Skeletal muscle tissue (tissue), 4 donors: ENCODE results near the gene MAD1L1. TPM values are rescaled to one million over a fixed set of nuclear protein-coding genes. Genes with fewer than 3 reads are reported as not detected.

Experiments
- H3K27ac ChIP-seq: one replicate; pipeline ENCODE4 v1.7.0; 2013; ENCODE audit warnings: mild to moderate bottlenecking, low read depth, low read length, inconsistent platforms
- H3K27me3 ChIP-seq, 3 donors: one replicate each; pipeline ENCODE4 v1.7.0; 2013; ENCODE audit warnings: low read length in 3 of 3; ENCODE audit not compliant: control insufficient read depth in 3 of 3, insufficient read depth in 3 of 3
- H3K36me3 ChIP-seq, 3 donors: one replicate each; pipeline ENCODE4 v1.7.0; 2013; ENCODE audit warnings: low read length in 3 of 3; ENCODE audit not compliant: control insufficient read depth in 3 of 3, insufficient read depth in 3 of 3
- H3K4me1 ChIP-seq, 3 donors: one replicate each; pipeline ENCODE4 v1.7.0; 2013; ENCODE audit warnings: low read length in 3 of 3, mild to moderate bottlenecking in 3 of 3; ENCODE audit not compliant: control insufficient read depth in 3 of 3, insufficient read depth in 3 of 3
- H3K4me3 ChIP-seq, 3 donors: one replicate each; pipeline ENCODE4 v1.7.0; 2013; ENCODE audit warnings: low read length in 3 of 3
- H3K9ac ChIP-seq, 3 donors: one replicate each; pipeline ENCODE4 v1.7.0; 2013; ENCODE audit warnings: low read length in 3 of 3, mild to moderate bottlenecking in 3 of 3, moderate library complexity in 2 of 3, low read depth in 1 of 3
- H3K9me3 ChIP-seq, 3 donors: one replicate each; pipeline ENCODE4 v1.7.0; 2013; ENCODE audit warnings: low read length in 3 of 3; ENCODE audit not compliant: control insufficient read depth in 3 of 3
- total RNA-seq: library from RNA; depleted of rRNA; stranded (reverse); fragments of >200 nt; gene quantifications from one replicate; pipeline ENCODE4 v1.2.3, GENCODE V29; 2014
- donor health status: Osteomylitis.

The MAD1L1 gene
- total RNA-seq, 1 donor from 2014 or later: 42.3 TPM

DNA sequence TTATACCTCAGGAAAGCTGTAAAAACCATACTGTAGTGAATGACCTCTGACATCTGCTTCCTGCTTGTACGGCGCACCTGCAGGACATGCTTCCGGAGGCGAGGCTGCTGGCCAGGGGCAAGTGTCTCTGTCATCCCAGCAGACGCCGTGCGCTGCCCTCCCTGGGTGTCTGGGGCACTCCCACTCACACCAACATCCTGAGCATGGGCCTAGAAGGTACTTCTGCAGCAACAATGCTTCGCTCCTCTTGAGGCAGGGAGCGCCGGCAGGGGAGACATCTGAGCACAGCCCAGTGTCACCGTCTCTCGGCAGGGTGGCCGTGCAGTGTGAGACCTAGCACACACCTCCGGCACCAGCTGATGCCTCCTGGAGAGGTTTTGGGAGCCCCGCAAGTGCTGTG is 269.2 kb downstream of the MAD1L1 start:
- no peaks in the 10 kb centered on the region for H3K27me3 ChIP-seq
- H3K9ac ChIP-seq: no peak overlapping the region
- H3K27ac ChIP-seq: no peak overlapping the region
- peaks cover 6 to 10% (median 6%) of the 10 kb centered on the region in 3 donors for H3K36me3 ChIP-seq
- peaks cover 0 to 5% (median 0%) of the 10 kb centered on the region in 3 donors for H3K9me3 ChIP-seq
- H3K4me1 ChIP-seq: peaks cover 0 to 8% (median 3%) of the 10 kb centered on the region in 3 donors
- H3K4me3 ChIP-seq: no peak overlapping the region

DNA sequence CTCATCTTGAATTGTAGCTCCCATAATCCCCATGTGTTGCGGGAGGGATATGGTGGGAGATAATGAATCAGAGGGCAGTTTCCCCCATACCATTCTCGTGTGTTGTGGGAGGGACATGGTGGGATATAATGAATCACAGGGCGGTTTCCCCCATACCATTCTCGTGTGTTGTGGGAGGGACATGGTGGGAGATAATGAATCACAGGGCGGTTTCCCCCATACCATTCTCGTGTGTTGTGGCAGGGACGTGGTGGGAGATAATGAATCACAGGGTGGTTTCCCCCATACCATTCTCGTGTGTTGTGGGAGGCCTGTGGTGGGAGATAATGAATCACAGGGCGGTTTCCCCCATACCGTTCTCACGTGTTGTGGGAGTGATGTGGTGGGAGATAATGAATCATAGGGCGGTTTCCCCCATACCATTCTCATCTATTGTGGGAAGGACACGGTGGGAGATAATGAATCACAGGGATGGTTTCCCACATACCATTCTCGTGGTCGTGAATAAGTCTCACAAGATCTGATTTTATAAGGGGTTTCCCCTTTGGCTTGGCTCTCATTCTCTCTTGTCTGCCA is 271.0 kb downstream of the MAD1L1 start:
- H3K27ac ChIP-seq: no peak overlapping the region
- H3K27me3 ChIP-seq: no peaks in the 10 kb centered on the region
- peaks cover 0 to 4% (median 1%) of the 10 kb centered on the region in 3 donors for H3K36me3 ChIP-seq
- H3K4me3 ChIP-seq: no peak overlapping the region
- H3K4me1 ChIP-seq: peaks cover 0 to 8% (median 3%) of the 10 kb centered on the region in 3 donors
- H3K9me3 ChIP-seq: no peaks in the 10 kb centered on the region
- H3K9ac ChIP-seq: no peak overlapping the region

DNA sequence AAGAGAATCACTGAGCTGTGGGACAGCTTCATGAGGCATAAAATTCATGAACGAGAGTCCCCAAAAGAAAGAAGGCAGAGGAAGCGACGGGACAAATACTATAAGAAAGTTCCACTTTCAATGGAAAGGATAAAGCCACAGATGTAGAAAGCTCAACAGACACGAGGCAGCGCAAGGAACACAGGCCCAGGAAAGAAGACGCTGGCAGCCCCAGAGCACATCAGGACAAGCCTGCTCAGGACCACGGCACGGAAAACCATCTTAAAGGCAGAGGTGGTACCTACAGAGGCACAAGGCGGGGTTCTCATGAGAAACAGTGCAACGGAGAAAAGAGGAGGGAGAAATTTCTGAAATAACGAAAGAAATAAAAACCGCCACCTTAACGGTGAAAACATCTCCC is 273.4 kb downstream of the MAD1L1 start:
- Histone ChIP-seq H3K9ac (no peak overlapping the region), H3K36me3 (peaks cover 0 to 7% (median 3%) of the 10 kb centered on the region in 3 donors), H3K27me3 (no peaks in the 10 kb centered on the region), H3K27ac (no peak overlapping the region), H3K4me3 (no peak overlapping the region), H3K9me3 (no peaks in the 10 kb centered on the region), H3K4me1 (no peaks in the 10 kb centered on the region)

DNA sequence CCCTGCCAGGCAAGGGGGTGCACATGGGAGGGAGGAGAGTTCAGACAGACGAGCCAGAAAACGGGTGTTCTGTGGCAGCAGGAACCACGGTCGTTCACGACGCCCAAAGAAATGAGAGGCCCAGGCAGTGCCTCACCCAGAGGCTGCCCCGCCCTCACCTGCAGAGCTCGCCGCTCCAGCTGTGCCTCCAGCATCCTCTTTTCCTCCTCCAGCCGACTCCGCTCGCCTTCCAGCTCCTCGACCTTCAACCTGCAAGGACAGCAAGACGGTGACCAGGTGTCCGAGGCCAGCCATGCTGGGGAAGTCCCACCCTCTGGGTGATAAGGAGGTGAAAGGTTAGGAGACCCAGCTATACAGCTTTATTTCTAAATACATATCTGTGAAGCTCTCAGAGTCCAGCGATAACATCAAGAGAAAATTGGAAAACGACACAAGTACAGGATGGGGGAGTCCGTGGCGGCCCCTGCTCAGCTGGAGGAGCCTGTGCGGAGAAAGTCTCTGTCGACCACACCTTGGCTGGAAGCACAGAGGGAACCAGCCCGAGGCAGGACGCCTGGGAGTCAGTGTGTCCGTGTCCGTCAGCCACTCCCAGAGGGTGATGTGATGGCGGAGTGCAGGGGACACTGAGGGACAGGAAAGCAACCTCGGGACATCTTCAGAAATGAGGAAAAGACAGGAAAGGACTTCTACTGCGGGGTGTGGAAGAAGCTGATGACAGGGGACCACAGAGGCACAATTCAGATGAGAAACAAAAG is 275.1 kb downstream of the MAD1L1 start:
- no peaks in the 10 kb centered on the region for H3K9me3 ChIP-seq
- H3K27ac ChIP-seq: no peak overlapping the region
- H3K4me3 ChIP-seq: no peak overlapping the region
- no peaks in the 10 kb centered on the region for H3K4me1 ChIP-seq
- no peaks in the 10 kb centered on the region for H3K27me3 ChIP-seq
- peaks cover 0 to 3% (median 2%) of the 10 kb centered on the region in 3 donors for H3K36me3 ChIP-seq
- H3K9ac ChIP-seq: no peak overlapping the region

DNA sequence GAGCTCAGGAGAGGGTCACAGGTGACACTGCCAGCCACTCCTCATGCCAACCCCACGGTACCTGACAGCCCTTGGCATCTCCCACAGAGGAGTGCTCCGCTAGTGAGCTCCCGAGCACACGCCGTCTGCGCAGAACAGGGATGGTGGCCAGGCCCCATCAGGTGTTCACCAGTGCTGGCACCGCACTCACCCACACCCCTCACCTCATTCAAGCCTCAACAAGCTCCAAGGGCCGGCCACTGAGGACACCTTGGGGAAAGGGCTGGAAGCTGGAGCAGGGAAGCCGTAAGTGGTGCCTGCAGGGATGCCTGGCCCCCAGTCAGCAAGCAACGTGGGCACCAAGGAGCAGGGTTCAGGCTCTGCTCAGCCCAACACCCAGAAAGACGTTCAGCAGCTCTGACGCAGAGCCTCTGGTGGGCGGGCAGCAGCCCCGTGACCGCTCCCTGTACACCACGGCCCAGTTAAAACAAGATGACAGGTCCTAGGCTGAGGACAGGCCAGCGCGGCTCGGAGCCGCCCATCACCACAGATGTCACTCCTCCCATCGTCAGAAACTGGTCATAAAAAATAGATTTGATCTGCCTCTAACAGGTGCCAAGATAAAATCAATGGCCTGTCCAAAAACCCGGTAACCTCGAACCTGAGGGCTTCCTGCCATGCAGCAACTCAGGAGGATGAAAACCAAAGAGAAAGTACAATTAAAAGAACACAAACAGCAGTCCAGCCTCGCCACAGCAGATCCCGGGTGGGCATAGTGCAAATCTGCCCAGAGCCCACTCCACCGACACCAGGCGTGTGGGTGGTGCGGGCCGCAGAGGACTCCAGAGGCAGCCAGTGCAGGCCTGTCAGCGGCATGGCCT is 275.9 kb downstream of the MAD1L1 start:
- Histone ChIP-seq H3K4me1 (peaks cover 0 to under 1% (median under 1%) of the 10 kb centered on the region in 3 donors), H3K36me3 (peaks cover 0 to 3% (median 2%) of the 10 kb centered on the region in 3 donors), H3K9ac (no peak overlapping the region), H3K27ac (no peak overlapping the region), H3K9me3 (no peaks in the 10 kb centered on the region), H3K27me3 (no peaks in the 10 kb centered on the region), H3K4me3 (no peak overlapping the region)

DNA sequence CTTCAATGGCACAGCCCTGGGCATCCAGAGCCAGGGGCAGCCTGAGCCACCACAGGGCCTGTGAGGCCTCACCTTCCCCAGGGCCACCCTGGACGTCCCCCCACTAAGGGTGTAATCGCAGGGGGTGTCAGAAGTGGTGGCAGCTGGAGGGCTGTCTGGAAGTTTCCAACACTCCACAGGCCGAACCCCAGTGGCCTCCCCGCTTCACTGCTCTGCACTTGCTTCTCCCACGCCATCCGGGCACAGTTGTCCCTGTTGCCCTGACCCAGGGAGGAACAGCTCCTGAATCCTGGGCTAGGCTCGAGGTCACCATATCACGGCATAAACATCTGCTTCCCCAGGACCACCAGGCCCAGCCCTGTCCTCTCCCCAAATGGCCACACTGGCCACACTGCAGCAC is 276.6 kb downstream of the MAD1L1 start:
- Histone ChIP-seq H3K4me1 (peaks cover 2 to 8% (median 7%) of the 10 kb centered on the region in 3 donors), H3K36me3 (peaks cover 0 to 3% (median 2%) of the 10 kb centered on the region in 3 donors), H3K4me3 (no peak overlapping the region), H3K27me3 (no peaks in the 10 kb centered on the region), H3K27ac (no peak overlapping the region), H3K9ac (no peak overlapping the region), H3K9me3 (no peaks in the 10 kb centered on the region)

DNA sequence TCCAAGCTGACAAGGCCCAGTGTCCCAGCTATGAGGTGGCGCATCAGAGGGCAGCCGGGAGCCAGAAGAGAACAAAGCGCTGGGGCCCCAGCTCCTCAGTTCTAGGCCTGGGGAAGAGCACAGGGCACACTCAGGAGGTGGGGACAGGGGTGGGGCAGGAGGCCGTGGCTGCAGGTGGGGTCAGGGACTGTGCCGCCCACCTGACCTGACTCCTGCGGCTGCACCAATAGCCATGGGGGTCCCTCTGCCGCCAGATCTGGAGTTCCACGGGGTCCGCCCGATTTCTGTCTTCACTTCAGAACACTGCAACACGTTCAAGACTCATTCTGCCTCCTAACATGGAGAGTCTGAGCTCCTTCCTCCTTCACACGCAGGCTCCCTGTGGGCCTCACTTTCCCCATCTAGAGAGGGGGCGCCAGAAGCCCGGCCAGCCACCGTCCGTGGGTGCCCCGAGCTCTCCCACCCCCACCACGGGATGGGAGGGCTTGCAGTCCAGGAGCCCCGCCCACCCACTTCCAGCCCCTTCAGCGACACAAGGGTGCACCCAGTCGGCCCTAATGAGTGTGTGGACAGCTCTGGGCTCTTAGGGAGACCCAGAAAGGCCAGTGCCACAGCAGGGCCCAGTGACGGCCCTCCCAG is 278.3 kb downstream of the MAD1L1 start:
- no peak overlapping the region for H3K9ac ChIP-seq
- H3K27ac ChIP-seq: no peak overlapping the region
- peaks cover 0 to 3% (median 2%) of the 10 kb centered on the region in 3 donors for H3K36me3 ChIP-seq
- no peaks in the 10 kb centered on the region for H3K9me3 ChIP-seq
- peaks cover 6 to 16% (median 15%) of the 10 kb centered on the region in 3 donors for H3K4me1 ChIP-seq
- H3K4me3 ChIP-seq: no peak overlapping the region
- H3K27me3 ChIP-seq: no peaks in the 10 kb centered on the region

DNA sequence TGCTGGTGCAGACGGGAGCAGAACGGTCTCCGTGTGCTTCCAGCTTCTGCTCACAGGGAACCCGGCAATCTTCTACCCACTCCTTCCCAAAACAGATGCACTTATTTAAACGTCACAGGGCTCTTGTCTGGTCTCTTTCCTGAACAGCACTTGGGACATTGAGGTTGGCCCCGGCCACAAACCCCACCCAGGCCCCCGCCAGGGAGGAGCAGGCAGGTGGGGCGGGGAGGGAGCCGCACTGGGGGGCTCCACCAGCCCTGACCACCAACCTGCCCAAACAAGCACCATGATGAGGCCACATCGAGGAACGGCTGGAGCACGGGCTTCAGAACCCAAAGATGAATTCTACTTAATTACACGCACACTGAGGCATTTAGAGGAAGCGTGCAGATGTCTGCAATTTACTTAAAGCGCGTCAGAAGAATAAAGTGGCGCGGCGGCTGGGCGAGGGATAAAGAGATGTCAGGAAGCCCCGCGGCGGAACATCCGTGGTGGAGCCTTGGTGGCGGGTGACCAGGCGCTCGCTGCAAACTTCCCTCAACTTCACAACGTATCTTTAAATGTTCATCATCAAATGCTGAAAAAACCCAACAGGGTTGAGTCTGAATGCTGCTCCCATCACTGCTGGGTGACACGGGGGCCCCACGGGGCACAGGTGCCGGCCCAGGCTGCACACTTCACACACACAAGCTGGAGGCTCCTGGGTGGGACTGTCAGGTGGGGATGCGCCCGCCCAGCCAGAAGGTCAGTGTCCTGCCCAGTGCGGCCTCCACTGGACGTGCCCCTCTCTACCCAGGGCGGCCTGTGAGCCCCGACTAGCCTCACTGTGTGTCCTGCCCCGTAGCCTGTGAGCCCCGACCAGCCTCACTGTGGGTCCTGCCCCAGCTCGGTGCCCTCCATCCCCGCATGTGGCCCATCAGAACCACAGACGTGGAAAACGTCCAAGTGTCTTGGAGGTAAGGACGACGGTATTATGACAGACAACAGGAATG is 279.2 kb downstream of the MAD1L1 start:
- H3K27me3 ChIP-seq: no peaks in the 10 kb centered on the region
- no peaks in the 10 kb centered on the region for H3K9me3 ChIP-seq
- no peak overlapping the region for H3K27ac ChIP-seq
- peaks cover 0 to 3% (median 2%) of the 10 kb centered on the region in 3 donors for H3K36me3 ChIP-seq
- no peak overlapping the region for H3K4me3 ChIP-seq
- peaks cover 6 to 16% (median 15%) of the 10 kb centered on the region in 3 donors for H3K4me1 ChIP-seq
- H3K9ac ChIP-seq: no peak overlapping the region

DNA sequence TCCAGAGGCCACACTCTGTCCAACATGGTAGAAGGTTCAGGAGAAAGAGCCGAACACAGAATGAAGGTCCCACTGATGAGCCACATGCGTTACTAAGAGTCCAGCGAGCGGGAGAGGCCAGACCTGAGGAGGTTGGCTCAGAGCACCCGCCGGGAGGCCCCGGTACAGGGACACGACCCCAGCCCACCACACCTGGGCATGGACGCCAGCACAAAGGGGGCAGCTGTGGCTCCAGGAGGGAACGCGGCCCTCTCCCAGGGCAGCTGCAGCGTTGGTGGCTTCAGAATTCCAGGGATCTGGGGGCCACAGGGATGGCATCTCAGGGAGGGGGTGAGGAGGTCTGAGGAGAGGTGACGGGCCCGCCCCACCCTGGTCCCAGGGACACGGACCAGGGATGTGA is 280.0 kb downstream of the MAD1L1 start:
- Histone ChIP-seq H3K4me1 (peaks cover 6 to 16% (median 15%) of the 10 kb centered on the region in 3 donors), H3K27me3 (no peaks in the 10 kb centered on the region), H3K36me3 (peaks cover 0 to 3% (median 2%) of the 10 kb centered on the region in 3 donors), H3K9ac (no peak overlapping the region), H3K27ac (no peak overlapping the region), H3K9me3 (no peaks in the 10 kb centered on the region), H3K4me3 (no peak overlapping the region)
